A673 (cell line): ENCODE measurements around the gene JMJD6. TPM values are rescaled to one million over a fixed set of nuclear protein-coding genes. Genes with fewer than 3 reads are reported as not detected.
"Not testable (repeated sequence)": the region's sequence is repeated elsewhere in the genome, so short reads cannot be mapped to it uniquely, and the experiment has no call there.

Experiments used
- BruUV-seq: library from RNA; stranded (reverse); fragments of 400-500 nt; replicated peaks from 2 replicates; lab custom pipeline; 2021; lab: Mats Ljungman, UMichigan
- CTCF ChIA-PET: fragments of 300-600 bp; sonication (Branson Sonifier 250); formaldehyde crosslinking; loops from one replicate; lab custom pipeline; 2022; ENCODE audit warnings: antibody characterized with exemption; lab: Charles Lee
- POLR2A ChIA-PET: fragments of 300-600 bp; sonication (Branson Sonifier 250); formaldehyde crosslinking; loops from one replicate; lab custom pipeline; 2022; ENCODE audit warnings: antibody characterized with exemption; ENCODE audit not compliant: low non-redundant PET; lab: Charles Lee
- DNase-seq: peaks from one replicate; pipeline ENCODE4 v3.0.0-alpha.2; 2015; ENCODE audit warnings: low spot score
- H3K27ac ChIP-seq: fragments of 200-600 bp; sonication (generic); 2 replicates; pipeline ENCODE4 v1.5.1; 2016; ENCODE audit warnings: mixed run types, low read depth, mild to moderate bottlenecking, mixed read lengths, antibody characterized with exemption, low read length; ENCODE audit not compliant: poor library complexity, severe bottlenecking
- H3K27me3 ChIP-seq: fragments of 200-600 bp; sonication (generic); replicated peaks from 2 replicates; pipeline ENCODE4 v1.6.1; 2017; ENCODE audit warnings: mixed run types, low read depth, mild to moderate bottlenecking, mixed read lengths, antibody characterized with exemption, low read length; ENCODE audit not compliant: insufficient read depth, poor library complexity
- H3K36me3 ChIP-seq: fragments of 200-600 bp; sonication (generic); 2 replicates; pipeline ENCODE4 v1.6.1; 2016; ENCODE audit warnings: mixed run types, mild to moderate bottlenecking, mixed read lengths, antibody characterized with exemption, low read length; ENCODE audit not compliant: insufficient read depth, poor library complexity, severe bottlenecking
- H3K4me1 ChIP-seq: fragments of 200-600 bp; sonication (generic); 2 replicates; pipeline ENCODE4 v1.6.1; 2017; ENCODE audit warnings: mixed run types, mild to moderate bottlenecking, mixed read lengths, antibody characterized with exemption, low read length; ENCODE audit not compliant: insufficient read depth, poor library complexity, severe bottlenecking
- H3K4me3 ChIP-seq: fragments of 200-600 bp; sonication (generic); 2 replicates; pipeline ENCODE4 v1.5.1; 2016; ENCODE audit warnings: low read depth, mixed run types, mild to moderate bottlenecking, mixed read lengths, low read length; ENCODE audit not compliant: poor library complexity, severe bottlenecking
- H3K9me3 ChIP-seq: fragments of 200-600 bp; sonication (generic); 2 replicates; pipeline ENCODE4 v1.6.1; 2016; ENCODE audit warnings: mixed run types, low read depth, mild to moderate bottlenecking, mixed read lengths, antibody characterized with exemption, low read length; ENCODE audit not compliant: poor library complexity, severe bottlenecking
- CTCF ChIP-seq: fragments of 300-800, 200-600 bp; sonication (generic); conservative IDR thresholded peaks from 2 replicates; pipeline ENCODE4 v1.5.1; 2017; ENCODE audit warnings: low read depth, mild to moderate bottlenecking, antibody characterized with exemption, low read length, moderate library complexity, mixed read lengths
- EZH2 ChIP-seq: fragments of 200-600 bp; sonication (generic); IDR thresholded peaks from 2 replicates; pipeline ENCODE4 v1.6.1; 2017; ENCODE audit warnings: borderline replicate concordance, low read depth, mild to moderate bottlenecking, mixed read lengths, antibody characterized with exemption, low read length; ENCODE audit not compliant: poor library complexity, severe bottlenecking
- intact Hi-C: fragments of 100-400 bp; cut with micrococcal nuclease; formaldehyde crosslinking; loops from one replicate; pipeline ENCODE4 v1.10.0; 2022; ENCODE audit not compliant: unreplicated experiment
- total RNA-seq: library from RNA; stranded (reverse); gene quantifications from 2 replicates; pipeline ENCODE4 v1.2.3, GENCODE V29; 2021

The JMJD6 gene
- total RNA-seq, 1 experiment from 2014 or later, result 77.6 TPM

GRCh38 chr17:76748657-76749056 lies 22.3 kb upstream of the JMJD6 start:
- Histone ChIP-seq H3K4me3 (no peak overlapping the region), H3K27ac (no peak overlapping the region), H3K4me1 (no peaks in the 10 kb centered on the region), H3K9me3 (no peaks in the 10 kb centered on the region), H3K36me3 (peaks cover 34% of the 10 kb centered on the region), H3K27me3 (no peaks in the 10 kb centered on the region)
- TF ChIP-seq EZH2 (no peak), CTCF (no peak)
- no TSS peak for BruUV-seq
- ChIA-PET CTCF (no interaction called here), POLR2A (no interaction called here)
- DNase-seq, result no peak
- intact Hi-C loops, result no loop called here

- TF ChIP-seq CTCF (no peak), EZH2 (no peak)
- POLR2A ChIA-PET, result interaction anchor here (0.7 kb wide), 1 partner anchor 942 kb away, joined by 6 read pairs; no protein-coding TSS in a partner anchor
- Histone ChIP-seq H3K27me3 (no peaks in the 10 kb centered on the region), H3K36me3 (peaks cover 35% of the 10 kb centered on the region), H3K4me3 (no peak overlapping the region), H3K4me1 (no peaks in the 10 kb centered on the region), H3K9me3 (no peaks in the 10 kb centered on the region), H3K27ac (no peak overlapping the region)
- CTCF ChIA-PET, result no interaction called here
- BruUV-seq, result no TSS peak
- intact Hi-C loops, result no loop called here
- no peak for DNase-seq
These were observed 21.4 kb upstream of the JMJD6 start for GRCh38 chr17:76747716-76748363.

GRCh38 chr17:76745785-76746184 lies 19.4 kb upstream of the JMJD6 start:
- H3K27me3 ChIP-seq, DNase-seq, H3K9me3 ChIP-seq, H3K4me1 ChIP-seq, H3K27ac ChIP-seq, CTCF ChIA-PET, intact Hi-C loops, H3K4me3 ChIP-seq, POLR2A ChIA-PET, BruUV-seq: not testable (repeated sequence)
- peaks cover 30% of the 10 kb centered on the region for H3K36me3 ChIP-seq

GRCh38 chr17:76744747-76745146 lies 18.3 kb upstream of the JMJD6 start:
- BruUV-seq, result no TSS peak
- TF ChIP-seq CTCF, result no peak
- no peak for TF ChIP-seq EZH2
- Histone ChIP-seq H3K4me3 (no peak overlapping the region), H3K36me3 (peaks cover 30% of the 10 kb centered on the region), H3K4me1 (peaks cover 10% of the 10 kb centered on the region), H3K9me3 (no peaks in the 10 kb centered on the region), H3K27me3 (no peaks in the 10 kb centered on the region), H3K27ac (no peak overlapping the region)
- DNase-seq, result no peak
- intact Hi-C loops, result no loop called here
- ChIA-PET CTCF (no interaction called here), POLR2A (no interaction called here)
